Measurements from ENCODE around the gene GFPT1. TPM values are rescaled to one million over a fixed set of nuclear protein-coding genes. Genes with fewer than 3 reads are reported as not detected.

GFPT1 gene
- total RNA-seq, 6 experiments from 2014 or later = 74.6 to 106 (median 88.4) TPM

DNA sequence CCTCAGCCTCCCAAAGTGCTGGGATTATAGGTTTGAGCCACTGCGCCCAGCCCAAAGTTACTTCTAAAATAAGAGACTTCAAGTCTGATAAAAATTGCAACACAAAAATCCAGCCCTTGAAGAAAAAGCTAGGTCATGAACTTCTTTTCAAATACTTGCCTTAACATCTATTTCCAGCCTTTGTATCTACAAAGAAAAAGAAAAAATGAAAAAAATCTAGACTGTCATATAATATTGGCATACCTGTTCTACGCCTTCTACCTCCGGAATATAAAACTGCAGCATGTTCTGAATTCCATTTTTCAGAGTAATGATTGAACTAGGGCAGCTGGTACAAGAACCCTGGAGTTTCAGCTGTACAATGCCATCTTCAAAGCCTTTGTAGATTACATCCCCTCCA, 13.1 kb upstream of the GFPT1 start:
- H3K9me3 Mint-ChIP-seq = no peaks in the 10 kb centered on the region

DNA sequence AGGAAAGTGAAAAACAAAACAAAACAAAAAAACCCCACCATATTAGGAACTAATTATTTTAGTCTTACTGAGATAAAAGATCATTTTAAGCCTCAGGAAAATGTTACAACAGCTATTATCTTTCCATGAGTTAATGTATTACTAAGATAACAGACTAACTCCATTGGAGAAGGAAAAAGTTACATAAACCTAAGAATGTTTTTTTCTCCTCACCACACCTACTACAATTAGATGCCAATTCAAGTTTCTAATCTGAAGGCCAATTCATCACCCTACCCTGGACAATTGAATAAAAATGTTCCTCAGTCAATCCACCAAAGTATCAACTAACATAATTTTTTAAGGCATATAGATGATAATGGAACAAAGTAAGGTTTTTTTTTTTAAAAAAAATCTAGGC, 10.2 kb upstream of the GFPT1 start:
- no peaks in the 10 kb centered on the region for H3K9me3 Mint-ChIP-seq
- no peaks in the 10 kb centered on the region for H3K4me1 Mint-ChIP-seq (ENCODE audit: low read depth)
- TF ChIP-seq, protein P1, sequence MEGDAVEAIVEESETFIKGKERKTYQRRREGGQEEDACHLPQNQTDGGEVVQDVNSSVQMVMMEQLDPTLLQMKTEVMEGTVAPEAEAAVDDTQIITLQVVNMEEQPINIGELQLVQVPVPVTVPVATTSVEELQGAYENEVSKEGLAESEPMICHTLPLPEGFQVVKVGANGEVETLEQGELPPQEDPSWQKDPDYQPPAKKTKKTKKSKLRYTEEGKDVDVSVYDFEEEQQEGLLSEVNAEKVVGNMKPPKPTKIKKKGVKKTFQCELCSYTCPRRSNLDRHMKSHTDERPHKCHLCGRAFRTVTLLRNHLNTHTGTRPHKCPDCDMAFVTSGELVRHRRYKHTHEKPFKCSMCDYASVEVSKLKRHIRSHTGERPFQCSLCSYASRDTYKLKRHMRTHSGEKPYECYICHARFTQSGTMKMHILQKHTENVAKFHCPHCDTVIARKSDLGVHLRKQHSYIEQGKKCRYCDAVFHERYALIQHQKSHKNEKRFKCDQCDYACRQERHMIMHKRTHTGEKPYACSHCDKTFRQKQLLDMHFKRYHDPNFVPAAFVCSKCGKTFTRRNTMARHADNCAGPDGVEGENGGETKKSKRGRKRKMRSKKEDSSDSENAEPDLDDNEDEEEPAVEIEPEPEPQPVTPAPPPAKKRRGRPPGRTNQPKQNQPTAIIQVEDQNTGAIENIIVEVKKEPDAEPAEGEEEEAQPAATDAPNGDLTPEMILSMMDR (IDR thresholded peaks at IDR 0.05) = no peak
- no peak overlapping the region for H3K27ac Mint-ChIP-seq
- peaks cover 32% of the 10 kb centered on the region for H3K36me3 Mint-ChIP-seq (ENCODE audit: low read depth)
- no peaks in the 10 kb centered on the region; the same call in 1 of the 2 replicates for H3K27me3 Mint-ChIP-seq (ENCODE audit: insufficient read depth)
- DNase-seq = no peak
- no peak overlapping the region for H3K4me3 Mint-ChIP-seq

More for the DNA sequence above, 13.1 kb upstream of the GFPT1 start:
- Mint-ChIP-seq H3K27me3 (ENCODE audit: insufficient read depth) (no peaks in the 10 kb centered on the region), H3K36me3 (ENCODE audit: low read depth) (peaks cover 29% of the 10 kb centered on the region), H3K4me1 (ENCODE audit: low read depth) (no peaks in the 10 kb centered on the region), H3K27ac (no peak overlapping the region), H3K4me3 (no peak overlapping the region)
- TF ChIP-seq, protein P1 (IDR thresholded peaks at IDR 0.05) = no peak
- no peak for DNase-seq

DNA sequence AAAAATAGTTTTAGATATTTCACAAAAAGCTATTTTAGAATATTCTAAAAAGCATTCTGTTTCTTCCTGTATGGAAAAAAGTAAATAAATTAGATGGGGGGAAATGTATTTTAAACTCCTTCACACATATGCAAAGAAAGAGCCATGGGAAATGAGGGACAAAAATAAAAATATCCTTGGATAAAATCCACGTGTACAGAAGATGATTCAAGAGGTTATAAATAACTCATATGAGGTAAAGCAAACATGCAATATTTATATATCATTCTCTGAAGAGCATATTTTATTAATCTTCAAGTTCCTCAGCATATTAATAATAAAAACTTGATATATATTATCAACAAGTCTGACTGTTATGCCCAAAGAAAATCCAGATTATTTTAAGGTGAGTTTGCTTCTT, 8.8 kb upstream of the GFPT1 start:
- DNase-seq = no peak
- H3K27me3 Mint-ChIP-seq (ENCODE audit: insufficient read depth) = no peaks in the 10 kb centered on the region; the same call in 1 of the 2 replicates
- no peak overlapping the region for H3K27ac Mint-ChIP-seq
- peaks cover 30% of the 10 kb centered on the region for H3K36me3 Mint-ChIP-seq (ENCODE audit: low read depth)
- no peak overlapping the region for H3K4me3 Mint-ChIP-seq
- TF ChIP-seq, protein P1 (IDR thresholded peaks at IDR 0.05) = no peak
- no peaks in the 10 kb centered on the region for H3K9me3 Mint-ChIP-seq
- H3K4me1 Mint-ChIP-seq (ENCODE audit: low read depth) = no peaks in the 10 kb centered on the region

DNA sequence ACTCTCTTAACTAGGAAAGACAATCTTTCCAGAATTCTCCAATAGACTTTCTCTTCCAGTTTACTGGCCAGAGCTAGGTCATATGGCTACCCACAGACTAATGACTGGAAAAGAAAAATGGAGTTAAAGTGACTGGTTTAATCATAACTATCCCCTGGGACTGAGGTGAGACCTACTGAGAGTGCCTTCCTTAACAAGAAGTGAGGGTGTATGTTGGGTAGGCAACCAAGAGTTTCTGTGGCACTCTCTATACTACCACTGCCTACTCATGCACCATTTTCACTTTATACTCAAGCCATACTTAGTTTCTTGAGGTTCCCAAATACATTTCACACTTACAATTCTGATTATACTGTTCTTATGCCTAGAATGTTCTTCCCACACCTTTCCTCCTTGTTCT, 6.9 kb upstream of the GFPT1 start:
- DNase-seq = no peak
- no peak overlapping the region for H3K4me3 Mint-ChIP-seq
- H3K4me1 Mint-ChIP-seq (ENCODE audit: low read depth) = no peaks in the 10 kb centered on the region
- no peak overlapping the region for H3K27ac Mint-ChIP-seq
- H3K9me3 Mint-ChIP-seq = no peaks in the 10 kb centered on the region
- H3K27me3 Mint-ChIP-seq (ENCODE audit: insufficient read depth) = no peaks in the 10 kb centered on the region; the same call in 1 of the 2 replicates
- TF ChIP-seq, protein P1 (IDR thresholded peaks at IDR 0.05) = no peak
- peaks cover 19% of the 10 kb centered on the region for H3K36me3 Mint-ChIP-seq (ENCODE audit: low read depth)

DNA sequence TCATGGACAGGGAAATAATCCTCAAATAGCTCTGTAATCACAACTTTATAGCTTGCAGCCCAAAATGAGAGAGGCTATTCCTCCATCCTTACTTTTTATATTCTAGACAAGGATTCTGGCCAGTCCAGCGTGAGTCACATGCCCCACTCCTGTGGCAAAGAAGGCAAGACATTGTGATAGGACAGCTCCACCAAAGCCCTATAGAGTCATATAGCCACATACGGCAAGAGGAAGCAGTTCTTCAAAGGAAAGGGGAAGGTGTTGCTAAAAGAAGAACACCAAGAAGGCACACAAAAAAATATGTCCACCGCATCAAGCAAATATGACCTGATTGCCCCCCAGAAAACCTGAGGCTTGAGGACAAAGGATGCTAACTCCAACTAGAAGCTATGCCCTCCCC, 3.4 kb upstream of the GFPT1 start:
- DNase-seq = no peak
- Mint-ChIP-seq H3K36me3 (ENCODE audit: low read depth) (peaks cover 27% of the 10 kb centered on the region), H3K4me1 (ENCODE audit: low read depth) (peaks cover 20% of the 10 kb centered on the region), H3K27me3 (ENCODE audit: insufficient read depth) (no peaks in the 10 kb centered on the region; the same call in 1 of the 2 replicates), H3K4me3 (no peak overlapping the region), H3K27ac (no peak overlapping the region), H3K9me3 (no peaks in the 10 kb centered on the region)
- TF ChIP-seq, protein P1 (IDR thresholded peaks at IDR 0.05) = no peak

DNA sequence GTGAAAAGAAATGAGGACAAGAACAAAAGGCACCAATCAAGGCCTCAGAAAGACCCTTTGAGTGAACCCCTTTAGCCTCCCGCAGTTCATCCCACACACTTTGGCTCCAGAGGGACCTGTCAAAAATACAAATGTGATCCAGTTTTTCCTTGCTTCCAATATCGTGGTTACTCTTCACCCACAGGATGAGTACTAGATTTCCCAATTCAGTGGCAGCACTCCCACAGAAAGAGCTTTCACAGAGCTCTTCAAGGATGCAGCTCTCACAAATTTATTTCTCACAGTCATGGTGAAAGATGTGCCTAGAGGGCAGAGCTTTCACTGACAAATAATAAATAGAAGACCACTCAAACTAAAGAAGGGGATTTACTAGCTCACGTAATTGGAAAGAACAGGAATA, 3.0 kb upstream of the GFPT1 start:
- TF ChIP-seq, protein P1 (IDR thresholded peaks at IDR 0.05) = no peak
- Mint-ChIP-seq H3K27me3 (ENCODE audit: insufficient read depth) (no peaks in the 10 kb centered on the region; the same call in 1 of the 2 replicates), H3K4me1 (ENCODE audit: low read depth) (peaks cover 23% of the 10 kb centered on the region), H3K27ac (no peak overlapping the region), H3K36me3 (ENCODE audit: low read depth) (peaks cover 26% of the 10 kb centered on the region), H3K4me3 (no peak overlapping the region), H3K9me3 (no peaks in the 10 kb centered on the region)
- DNase-seq = no peak
